SK-N-SH treated with all-trans-retinoic acid at 6 μM for 48 hours (cell line): Measurements from ENCODE around the gene SLC5A8.

Source experiments
- ATAC-seq: fragments of 200-7000 bp; cut with Tn5 transposase; 3 replicates; pipeline ENCODE4 v1.9.1; 2020; ENCODE audit warnings: mild to moderate bottlenecking, moderate library complexity
- RARB ChIP-seq: fragments of 250-450 bp; sonication (Bioruptor Pico); IDR thresholded peaks from 2 replicates; pipeline ENCODE4 v1.8.0; 2021; ENCODE audit warnings: mild to moderate bottlenecking, moderate library complexity
- ZC3H10 ChIP-seq: fragments of 250-450 bp; sonication (Bioruptor Pico); IDR thresholded peaks from 2 replicates; pipeline ENCODE4 v1.5.1; 2021; ENCODE audit warnings: mild to moderate bottlenecking, moderate library complexity
- ZFP3 ChIP-seq: fragments of 250-450 bp; sonication (Bioruptor Pico); IDR thresholded peaks from 2 replicates; pipeline ENCODE4 v1.5.0; 2020; ENCODE audit warnings: mild to moderate bottlenecking, moderate library complexity

The SLC5A8 gene

DNA sequence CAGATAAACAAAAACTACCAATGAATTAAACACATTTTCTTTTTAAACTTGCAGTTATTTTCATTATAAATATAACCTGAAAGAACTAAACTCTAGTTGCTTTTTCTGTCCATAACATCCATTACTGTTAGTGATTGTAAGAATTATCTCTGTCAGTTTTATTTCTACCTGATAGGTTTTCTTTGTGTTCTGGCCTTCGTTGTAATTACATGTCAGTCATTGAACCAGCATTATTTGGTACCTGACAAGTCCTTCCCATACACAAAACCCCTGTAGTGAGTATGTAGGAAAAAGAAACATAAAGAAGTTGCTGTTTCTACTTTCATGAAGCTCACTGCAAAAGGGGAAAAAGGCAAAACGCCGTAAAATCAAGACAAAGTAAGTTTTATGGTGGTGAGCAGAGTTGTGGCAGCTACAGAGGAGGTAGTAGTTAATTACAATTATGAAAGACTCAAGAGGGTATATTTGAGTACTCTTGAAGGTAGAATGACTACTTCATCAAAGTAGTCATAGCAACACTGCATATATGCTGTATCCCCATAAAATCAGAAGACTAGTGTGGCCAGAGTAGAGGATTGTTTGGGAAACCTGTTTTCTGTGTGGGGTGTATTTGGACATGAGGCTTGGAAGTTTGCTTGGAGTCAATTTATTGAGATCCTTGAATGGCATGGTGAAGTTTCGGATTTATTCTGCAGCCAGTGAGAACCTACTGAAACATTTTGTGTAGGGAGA, 102.8 kb downstream of the SLC5A8 start:
- no peak for TF ChIP-seq ZFP3 (CRISPR knock-in tag)
- TF ChIP-seq ZC3H10 = no peak
- TF ChIP-seq RARB = no peak
- TF ChIP-seq, all 23 proteins: peak for 0
- no peak for ATAC-seq
